Pulmonary artery endothelial cell (primary cell): Measurements from ENCODE around the gene DDHD1. TPM values are rescaled to one million over a fixed set of nuclear protein-coding genes. Genes with fewer than 3 reads are reported as not detected.
"Not testable (repeated sequence)": the region's sequence is repeated elsewhere in the genome, so short reads cannot be mapped to it uniquely, and the experiment has no call there.

ENCODE experiments used
- DNase-seq: peaks from one replicate; pipeline ENCODE4 v3.0.0-alpha.2; 2011; ENCODE audit warnings: low read depth, low spot score
- total RNA-seq: library from RNA; depleted of rRNA; stranded (reverse); fragments of >200 nt; gene quantifications from 2 replicates; pipeline ENCODE4 v1.2.3, GENCODE V29; 2014

The DDHD1 gene
- total RNA-seq, 1 donor from 2014 or later = 8.3 TPM

- DNase-seq = no peak
Observed at GRCh38 chr14:53109105-53110041, 43.8 kb downstream of the DDHD1 start.

- no peak for DNase-seq
Observed at GRCh38 chr14:53108292-53109104, 44.6 kb downstream of the DDHD1 start.

- DNase-seq = no peak
Observed at GRCh38 chr14:53106768-53107167, 46.4 kb downstream of the DDHD1 start.

GRCh38 chr14:53103636-53104340 is 49.3 kb downstream of the DDHD1 start:
- DNase-seq = no peak

GRCh38 chr14:53093206-53093605 is 59.9 kb downstream of the DDHD1 start:
- no peak for DNase-seq

- no peak for DNase-seq
Observed at GRCh38 chr14:53090853-53091252, 62.3 kb downstream of the DDHD1 start.

- DNase-seq = not testable (repeated sequence)
Observed at GRCh38 chr14:53084954-53085353, 68.2 kb downstream of the DDHD1 start.

GRCh38 chr14:53064475-53064874 is 88.6 kb downstream of the DDHD1 start:
- no peak for DNase-seq

GRCh38 chr14:53062856-53063255 is 90.3 kb downstream of the DDHD1 start:
- no peak for DNase-seq

GRCh38 chr14:53060046-53060445 is 93.1 kb downstream of the DDHD1 start:
- peak; percentile 4 for DNase-seq

- peak; percentile 17 for DNase-seq
Observed at GRCh38 chr14:53055003-53055402, 98.1 kb downstream of the DDHD1 start.

GRCh38 chr14:53054457-53054856 is 98.7 kb downstream of the DDHD1 start:
- no peak for DNase-seq

GRCh38 chr14:53048631-53049030 is 104.5 kb downstream of the DDHD1 start:
- no peak for DNase-seq

GRCh38 chr14:53047307-53048069 is 105.6 kb downstream of the DDHD1 start:
- DNase-seq = no peak

- DNase-seq = no peak
Observed at GRCh38 chr14:53044486-53044885, 108.6 kb downstream of the DDHD1 start.

GRCh38 chr14:53043027-53043581 is 110.0 kb downstream of the DDHD1 start:
- DNase-seq = no peak

GRCh38 chr14:53042480-53042879 is 110.6 kb downstream of the DDHD1 start:
- DNase-seq = peak; percentile 27

- no peak for DNase-seq
Observed at GRCh38 chr14:53041067-53041466, 112.1 kb downstream of the DDHD1 start.

GRCh38 chr14:53038629-53039028 is 114.5 kb downstream of the DDHD1 start:
- no peak for DNase-seq

- no peak for DNase-seq
Observed at GRCh38 chr14:53037016-53037415, 116.1 kb downstream of the DDHD1 start.
